GM03348 (cell line): Measurements from ENCODE around the gene SLC6A16.
"Not testable (repeated sequence)": the region's sequence is repeated elsewhere in the genome, so short reads cannot be mapped to it uniquely, and the experiment has no call there.

ENCODE experiments used
- DNase-seq: peaks from one replicate; pipeline ENCODE4 v3.0.0; 2012; ENCODE audit warnings: low spot score

The SLC6A16 gene

GRCh38 chr19:49324801-49325576 is at the start of gene SLC6A16:
TSS of gene SLC6A16 (minus strand) at chr19:49325191. CDS start at chr19:49311347, 13,844 bp downstream.
- DNase-seq = no peak

GRCh38 chr19:49373174-49373573 is 48.2 kb upstream of the SLC6A16 start:
- DNase-seq = not testable (repeated sequence)

- DNase-seq = no peak
These were observed 46.2 kb upstream of the SLC6A16 start for GRCh38 chr19:49371184-49371583.

- DNase-seq = no peak
These were observed 43.8 kb upstream of the SLC6A16 start for GRCh38 chr19:49368711-49369358.

GRCh38 chr19:49366110-49366509 is 41.1 kb upstream of the SLC6A16 start:
- DNase-seq = no peak

GRCh38 chr19:49364083-49364737 is 39.2 kb upstream of the SLC6A16 start:
- DNase-seq = no peak

GRCh38 chr19:49363268-49364082 is 38.5 kb upstream of the SLC6A16 start, which contains the start of gene DKKL1:
TSS of gene DKKL1 (plus strand) at chr19:49363877. CDS start at chr19:49363999, 122 bp downstream.
- peak; percentile 97 for DNase-seq

GRCh38 chr19:49362929-49363267 is 37.9 kb upstream of the SLC6A16 start:
- DNase-seq = peak; percentile 51

GRCh38 chr19:49362048-49362928 is 37.3 kb upstream of the SLC6A16 start, which contains the start of gene TEAD2:
TSS of gene TEAD2 (minus strand) at chr19:49362416. CDS start at chr19:49360075, 2,341 bp downstream.
- peak; percentile 93 for DNase-seq

GRCh38 chr19:49361438-49362047 is 36.6 kb upstream of the SLC6A16 start:
- DNase-seq = peak; percentile 94

- DNase-seq = no peak
These were observed 35.1 kb upstream of the SLC6A16 start for GRCh38 chr19:49359851-49360820.

GRCh38 chr19:49357186-49357585 is 32.2 kb upstream of the SLC6A16 start:
- no peak for DNase-seq

GRCh38 chr19:49356382-49356781 is 31.4 kb upstream of the SLC6A16 start:
- DNase-seq = no peak

- DNase-seq = no peak
These were observed 30.9 kb upstream of the SLC6A16 start for GRCh38 chr19:49355909-49356353.

GRCh38 chr19:49349567-49349966 is 24.6 kb upstream of the SLC6A16 start:
- DNase-seq = no peak

- no peak for DNase-seq
These were observed 23.6 kb upstream of the SLC6A16 start for GRCh38 chr19:49348305-49349189.

- peak; percentile 84 for DNase-seq
These were observed 22.8 kb upstream of the SLC6A16 start for GRCh38 chr19:49347835-49348234.

- DNase-seq = no peak
These were observed 22.2 kb upstream of the SLC6A16 start for GRCh38 chr19:49347191-49347590.
